ENCODE measurements around the gene SYNE2.

The SYNE2 gene

DNA sequence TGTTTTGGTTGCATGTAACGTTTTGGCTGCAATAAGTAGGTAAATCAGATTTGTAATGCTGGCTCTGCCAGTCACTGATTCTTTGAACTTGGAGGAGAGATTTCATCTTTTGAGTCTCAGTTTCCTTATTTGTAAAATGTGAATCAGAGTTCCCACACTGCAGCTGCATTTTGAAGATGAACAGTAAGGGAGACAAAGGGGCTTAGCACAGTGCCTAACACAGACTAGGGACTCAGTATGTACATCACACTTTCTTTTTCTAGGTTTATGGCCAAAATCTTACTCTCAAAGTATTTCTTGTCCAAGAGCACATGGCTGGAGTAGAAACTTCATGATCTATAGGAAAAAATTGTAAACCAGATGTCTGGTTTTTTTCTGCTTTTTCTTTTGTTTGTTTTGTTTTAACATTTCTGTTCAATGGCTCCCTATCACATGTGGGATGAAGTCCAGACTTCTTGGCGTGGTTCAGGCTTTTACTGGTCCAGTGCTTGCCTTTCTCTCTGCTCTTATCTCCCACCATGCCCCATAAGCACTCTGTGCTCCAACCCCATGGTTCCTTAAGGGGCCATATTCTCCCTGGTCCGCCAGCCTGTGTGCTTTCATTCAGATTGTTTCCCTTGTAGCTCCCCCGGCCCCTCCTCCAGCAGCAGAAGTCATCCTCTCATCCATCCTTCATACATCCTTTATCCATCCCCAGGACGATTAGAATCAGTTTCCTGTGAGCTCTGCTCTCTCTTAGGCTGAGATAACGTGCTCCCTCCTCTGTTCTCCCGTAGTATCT, 58.0 kb downstream of the SYNE2 start:
- no peak for DNase-seq (ENCODE audit: low read depth in 2 of 2)

GRCh38 chr14:63911404-63911803, 58.6 kb downstream of the SYNE2 start:
- DNase-seq (ENCODE audit: low read depth in 2 of 2): no peak

- DNase-seq (ENCODE audit: low read depth in 2 of 2): no peak
Measured at GRCh38 chr14:63912286-63912685, 59.5 kb downstream of the SYNE2 start.

GRCh38 chr14:63918411-63918810, 65.6 kb downstream of the SYNE2 start:
- no peak for DNase-seq (ENCODE audit: low read depth in 2 of 2)

DNA sequence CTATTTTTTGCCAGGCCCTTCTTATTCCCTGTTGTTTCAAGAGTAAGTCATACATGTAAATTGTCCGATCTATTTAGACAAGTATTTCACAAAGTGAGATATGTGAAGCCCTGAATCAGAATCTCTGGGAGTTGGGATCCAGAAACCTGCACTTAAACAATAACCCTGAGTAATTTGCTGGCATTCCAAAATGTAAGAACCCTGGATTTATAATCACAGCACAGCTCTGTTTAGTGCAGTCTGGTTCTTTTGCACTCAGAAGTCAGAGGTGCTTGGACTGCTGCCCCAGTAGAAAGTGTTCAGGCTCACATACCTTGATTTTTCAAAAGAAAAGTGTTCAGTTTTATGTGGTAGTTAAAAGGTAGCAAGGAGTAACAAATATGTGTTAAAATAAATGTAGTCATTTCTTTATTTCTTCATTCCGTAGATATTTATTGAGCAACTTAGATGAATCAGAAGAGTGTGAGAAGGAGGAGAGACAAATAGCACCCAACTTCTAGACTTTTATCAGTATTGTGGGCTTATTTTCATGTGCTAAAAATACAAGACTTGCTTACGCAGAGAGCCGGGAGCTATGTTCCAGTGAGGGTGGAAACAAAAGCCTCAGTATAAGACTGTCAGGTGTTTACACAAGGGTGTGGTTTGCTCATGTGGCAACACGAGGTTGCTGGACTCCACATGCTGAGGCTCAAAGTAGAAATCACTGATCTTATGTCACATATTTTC, 70.1 kb downstream of the SYNE2 start:
- no peak for DNase-seq (ENCODE audit: low read depth in 2 of 2)

DNA sequence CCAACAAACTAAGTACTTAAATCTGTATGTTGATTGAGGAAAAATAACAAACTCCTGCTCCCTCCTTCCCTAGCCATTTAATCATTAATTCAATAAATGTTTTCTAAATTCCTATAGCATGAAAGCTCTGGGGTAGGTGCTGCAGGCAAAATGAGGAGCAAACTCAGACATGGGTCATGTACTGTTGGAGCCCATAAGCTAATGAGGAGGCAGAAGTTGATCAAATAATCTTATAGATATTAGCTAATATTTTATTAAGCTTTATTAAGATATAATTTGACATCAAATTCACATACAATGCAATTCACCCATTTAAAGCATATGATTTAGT, 70.6 kb downstream of the SYNE2 start:
- DNase-seq (ENCODE audit: low read depth in 2 of 2): no peak

GRCh38 chr14:63924375-63924774, 71.6 kb downstream of the SYNE2 start:
- no peak for DNase-seq (ENCODE audit: low read depth in 2 of 2)

GRCh38 chr14:63926641-63927040, 73.8 kb downstream of the SYNE2 start:
- DNase-seq (ENCODE audit: low read depth in 2 of 2): no peak

- no peak for DNase-seq (ENCODE audit: low read depth in 2 of 2)
Measured at GRCh38 chr14:63928744-63929174, 76.0 kb downstream of the SYNE2 start.

DNA sequence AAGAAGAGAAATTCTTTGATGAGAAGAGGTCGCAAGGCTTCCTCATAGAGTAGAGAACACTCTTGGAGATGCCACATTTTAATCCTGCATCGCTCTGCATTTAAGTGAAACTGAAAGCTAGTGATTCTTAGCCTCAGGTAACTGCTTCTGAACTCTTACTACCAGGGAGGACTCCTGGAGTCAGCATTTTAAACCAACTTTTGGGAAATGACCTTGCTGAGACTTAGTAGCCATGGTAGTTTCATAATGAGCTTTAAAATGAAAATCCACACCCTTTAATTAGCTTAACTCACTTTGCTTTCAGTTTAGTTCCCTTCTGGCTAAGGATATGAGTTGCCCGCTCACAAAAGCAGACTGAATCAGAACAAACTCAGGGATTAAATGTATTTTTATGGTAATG, 80.3 kb downstream of the SYNE2 start:
- DNase-seq (ENCODE audit: low read depth in 2 of 2): no peak

DNA sequence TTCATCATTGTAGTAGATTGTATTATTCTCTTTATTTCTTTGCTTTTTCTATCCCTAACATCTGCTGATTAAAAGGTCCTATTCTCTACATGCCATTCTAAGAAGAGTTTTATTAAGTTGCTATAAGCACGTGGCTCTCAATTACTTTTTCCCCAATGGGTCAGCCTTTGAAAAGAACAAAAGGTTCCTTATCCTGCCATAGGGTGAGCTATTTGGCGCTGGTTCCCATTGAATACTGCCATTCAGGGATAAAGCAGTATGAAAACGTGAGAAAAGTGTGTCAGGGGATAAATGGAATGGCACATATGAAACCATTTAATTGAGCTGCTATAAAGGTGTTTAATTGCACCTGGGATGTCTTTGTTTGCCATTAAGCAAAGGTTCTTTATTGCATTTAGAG, 80.9 kb downstream of the SYNE2 start:
- DNase-seq (ENCODE audit: low read depth in 2 of 2): no peak

- DNase-seq (ENCODE audit: low read depth in 2 of 2): no peak
Measured at GRCh38 chr14:63938198-63939005, 85.6 kb downstream of the SYNE2 start.

DNA sequence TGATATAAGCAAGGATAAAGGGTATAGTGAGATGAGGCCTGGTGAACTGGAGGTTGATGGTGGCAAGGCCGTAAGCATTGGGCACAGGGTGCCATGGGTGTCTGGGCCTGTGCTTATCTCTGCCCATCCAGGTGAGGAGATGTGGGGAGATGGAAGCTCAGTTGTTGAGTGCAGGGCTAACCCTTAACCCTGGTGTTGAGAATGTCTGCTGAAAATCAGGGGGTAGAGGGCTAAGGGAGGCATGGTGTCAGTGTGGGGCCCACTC, 86.1 kb downstream of the SYNE2 start:
- DNase-seq (ENCODE audit: low read depth in 2 of 2): no peak

GRCh38 chr14:63940387-63940786, 87.6 kb downstream of the SYNE2 start:
- DNase-seq (ENCODE audit: low read depth in 2 of 2): no peak

DNA sequence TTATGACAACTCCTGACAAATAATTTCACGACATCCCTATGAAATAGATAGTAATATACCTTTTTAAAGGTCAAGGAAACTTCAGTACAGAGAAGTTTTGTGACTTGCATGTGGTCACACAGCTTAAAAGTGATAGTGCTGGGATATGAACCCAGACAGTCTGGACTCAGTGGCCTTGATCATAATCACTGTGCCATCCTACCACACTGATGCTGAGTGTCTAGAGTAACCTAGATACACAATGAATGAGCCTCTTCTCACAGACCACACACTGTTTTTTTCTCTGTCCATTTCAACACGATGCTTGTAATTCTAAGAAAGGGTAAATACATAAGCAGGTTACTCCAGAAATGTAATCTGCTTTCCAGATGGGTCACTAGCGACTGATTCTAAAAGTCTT, 88.2 kb downstream of the SYNE2 start:
- no peak for DNase-seq (ENCODE audit: low read depth in 2 of 2)

GRCh38 chr14:63949696-63950095, 96.9 kb downstream of the SYNE2 start:
- DNase-seq (ENCODE audit: low read depth in 2 of 2): no peak

GRCh38 chr14:63951021-63951420, 98.2 kb downstream of the SYNE2 start:
- DNase-seq (ENCODE audit: low read depth in 2 of 2): no peak

GRCh38 chr14:63951429-63951828, 98.6 kb downstream of the SYNE2 start:
- DNase-seq (ENCODE audit: low read depth in 2 of 2): no peak

DNA sequence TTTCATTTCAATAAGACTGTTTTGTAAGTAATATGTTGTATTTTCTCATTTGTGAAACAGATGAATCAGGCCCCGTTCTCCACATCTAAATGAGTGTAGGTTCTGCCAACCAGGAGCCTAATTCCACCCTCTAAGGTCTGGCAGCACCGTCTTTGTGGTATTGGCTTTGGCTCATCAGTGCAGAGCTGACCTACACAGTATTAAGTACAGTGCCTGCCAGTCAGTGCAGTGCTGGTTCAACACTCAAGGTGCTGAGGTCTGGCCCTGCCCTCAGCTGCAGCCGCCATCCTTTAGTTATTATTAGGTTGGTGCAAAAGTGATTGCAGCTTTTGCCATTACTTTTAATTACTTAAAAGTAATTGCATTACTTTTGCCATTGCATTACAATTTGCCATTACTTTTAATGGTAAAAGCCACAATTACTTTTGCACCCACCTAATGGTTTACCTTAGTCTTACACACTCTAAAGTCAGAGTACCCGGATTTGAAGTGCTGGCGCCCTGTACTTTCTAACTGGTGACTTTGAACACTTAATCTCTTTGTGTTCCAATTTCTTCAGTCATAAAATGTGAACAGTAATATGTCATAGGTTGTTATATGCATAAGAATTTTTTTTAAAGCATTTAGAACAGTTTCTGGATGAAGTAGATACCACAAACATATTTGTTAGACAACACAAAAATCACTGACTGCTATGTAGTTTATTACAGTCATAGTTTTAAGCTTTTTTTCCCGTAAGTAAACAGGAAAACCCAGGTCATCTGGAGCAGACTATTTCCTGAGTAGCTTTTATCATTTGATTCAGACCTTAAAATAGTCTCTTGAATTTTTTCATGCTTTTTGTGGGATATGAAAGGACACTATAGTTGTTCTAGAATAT, 99.5 kb downstream of the SYNE2 start:
- DNase-seq (ENCODE audit: low read depth in 2 of 2): no peak

DNA sequence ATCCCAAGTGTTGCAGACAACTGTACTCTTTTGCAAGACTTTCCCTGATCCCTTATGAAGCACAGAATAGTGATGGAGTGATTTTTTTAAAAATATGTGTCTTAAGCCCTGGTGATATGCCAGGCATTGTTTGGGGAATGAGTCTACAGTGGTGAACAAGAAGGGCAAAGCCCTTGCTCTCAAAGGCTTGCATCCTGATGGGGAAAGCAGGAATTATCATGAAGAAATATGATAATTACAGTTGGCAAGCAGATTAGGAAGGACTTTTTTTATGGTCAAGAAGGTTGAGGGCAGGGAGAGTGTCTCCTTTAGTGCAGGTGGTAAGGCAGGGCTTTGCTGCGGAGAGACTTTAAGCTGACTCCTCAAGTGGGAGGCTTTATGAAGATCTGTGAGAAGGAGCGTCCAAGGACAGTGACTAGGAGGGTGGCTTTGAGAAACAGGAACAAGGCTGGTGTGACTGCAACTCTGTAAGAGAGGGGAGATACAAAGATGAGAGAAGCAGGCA, 100.2 kb downstream of the SYNE2 start:
- DNase-seq (ENCODE audit: low read depth in 2 of 2): no peak

DNA sequence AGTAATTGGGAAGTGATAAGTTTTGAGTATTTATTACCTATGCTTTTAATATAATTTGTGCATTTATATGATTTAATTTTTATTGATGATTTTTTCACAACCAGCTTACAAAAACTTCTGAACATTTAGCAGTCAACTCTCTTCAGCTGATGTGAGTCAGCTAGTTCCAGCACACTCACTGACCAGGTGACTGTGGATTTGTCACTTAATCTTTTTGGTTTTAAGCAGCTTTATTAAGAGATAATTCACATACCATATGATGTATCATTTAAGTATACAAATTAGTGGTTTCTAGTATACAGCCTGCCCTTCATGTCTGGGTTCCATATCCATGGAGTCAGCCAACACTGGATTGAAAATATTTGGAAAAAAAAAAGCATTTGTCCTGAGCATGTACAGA, 103.5 kb downstream of the SYNE2 start:
- no peak for DNase-seq (ENCODE audit: low read depth in 2 of 2)

All from stimulated activated CD8-positive, alpha-beta memory T cell treated with anti-CD3 and anti-CD28 coated beads, Interleukin-7, amount 100 ng/mL, for 4 hours (primary cell).